ENCODE measurements around the gene IRGQ.

- TF ChIP-seq GATA2 (IDR thresholded peaks at IDR 0.05; ENCODE audit: low read depth, low read length) (no peak), GATA3 (IDR thresholded peaks at IDR 0.05; ENCODE audit: low read depth, low read length) (no peak)
These were observed 23.0 kb upstream of the IRGQ start for GRCh38 chr19:43618921-43619261.

Data from SH-SY5Y (cell line).